H1 (cell line): ENCODE measurements around the gene EPHB1.

ENCODE experiments used
- BRCA1 ChIP-seq: IDR thresholded peaks from 2 replicates; pipeline ENCODE4 v1.6.1; 2012; ENCODE audit warnings: low read depth, low read length, improper control_type of control experiment
- CEBPB ChIP-seq: IDR thresholded peaks from 2 replicates; pipeline ENCODE4 v1.6.1; 2012; ENCODE audit warnings: low read depth, low read length
- CHD2 ChIP-seq: IDR thresholded peaks from 2 replicates; pipeline ENCODE4 v1.6.1; 2012; ENCODE audit warnings: low read length, improper control_type of control experiment
- EZH2 ChIP-seq: fragments of 200-600 bp; sonication (generic); IDR thresholded peaks from 2 replicates; pipeline ENCODE4 v1.7.1; 2012; ENCODE audit warnings: low read depth, mild to moderate bottlenecking, moderate library complexity, low read length, inconsistent platforms; ENCODE audit not compliant: severe bottlenecking
- KDM4A ChIP-seq: IDR thresholded peaks from one replicate; pipeline ENCODE4 v1.7.1; 2012; ENCODE audit warnings: low read depth, mild to moderate bottlenecking, moderate library complexity, low read length, inconsistent platforms; ENCODE audit not compliant: severe bottlenecking
- KDM5A ChIP-seq: fragments of 200-600 bp; IDR thresholded peaks from 2 replicates; pipeline ENCODE4 v1.7.1; 2012; ENCODE audit warnings: mild to moderate bottlenecking, low read length, inconsistent platforms, mixed read lengths
- POLR2A ChIP-seq, 2 experiments: IDR thresholded peaks; 1 replicate in 1 of 2; 2 replicates in 1 of 2; pipeline ENCODE4 v1.6.1; 2011; ENCODE audit warnings: low read depth in 2 of 2, low read length in 2 of 2, mild to moderate bottlenecking in 2 of 2; ENCODE audit errors: control extremely low read depth in 1 of 2
- SP4 ChIP-seq: IDR thresholded peaks from 2 replicates; pipeline ENCODE4 v1.6.1; 2012; ENCODE audit warnings: low read length, inconsistent platforms
- TCF12 ChIP-seq: IDR thresholded peaks from 2 replicates; pipeline ENCODE4 v1.6.1; 2011; ENCODE audit warnings: low read depth, mild to moderate bottlenecking, low read length
- TF ChIP-seq, protein P1 (sequence below), 3 experiments: IDR thresholded peaks; 1 replicate in 2 of 3; 2 replicates in 1 of 3; pipeline versions ENCODE4 v1.5.1 to v1.6.1; 2011; ENCODE audit warnings: low read length in 3 of 3, mild to moderate bottlenecking in 3 of 3, inconsistent platforms in 2 of 3, low read depth in 1 of 3, moderate library complexity in 1 of 3; ENCODE audit not compliant: insufficient read depth in 1 of 3; ENCODE audit errors: control extremely low read depth in 1 of 3
- TF ChIP-seq, protein P2 (sequence below): IDR thresholded peaks from 2 replicates; pipeline ENCODE4 v1.6.1; 2011; ENCODE audit warnings: low read depth, mild to moderate bottlenecking, low read length; ENCODE audit not compliant: insufficient read depth
- TF ChIP-seq, protein P3 (sequence below): IDR thresholded peaks from 2 replicates; pipeline ENCODE4 v1.6.1; 2011; ENCODE audit warnings: low read length, improper control_type of control experiment

DNA sequence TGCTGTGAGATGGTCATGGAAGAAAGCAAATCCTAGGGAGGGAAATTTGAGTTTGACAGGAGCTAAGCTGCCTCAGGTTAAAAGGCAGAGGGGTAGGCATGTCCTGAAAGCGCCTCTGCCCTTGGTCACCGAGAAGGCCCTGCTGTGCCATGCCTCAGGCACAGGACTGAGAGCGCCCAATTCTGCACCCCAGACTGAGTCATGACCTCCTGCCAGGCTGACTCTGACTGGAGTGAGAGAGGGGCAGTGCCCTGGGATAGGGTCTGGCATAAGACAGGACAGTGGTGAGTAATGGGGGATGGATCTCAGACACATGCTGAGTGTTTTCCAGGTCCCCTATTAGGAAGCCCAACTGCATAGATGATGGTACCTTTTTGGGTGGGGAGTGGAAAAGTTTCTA, 44.4 kb downstream of the EPHB1 start:
- TF ChIP-seq, protein P1, sequence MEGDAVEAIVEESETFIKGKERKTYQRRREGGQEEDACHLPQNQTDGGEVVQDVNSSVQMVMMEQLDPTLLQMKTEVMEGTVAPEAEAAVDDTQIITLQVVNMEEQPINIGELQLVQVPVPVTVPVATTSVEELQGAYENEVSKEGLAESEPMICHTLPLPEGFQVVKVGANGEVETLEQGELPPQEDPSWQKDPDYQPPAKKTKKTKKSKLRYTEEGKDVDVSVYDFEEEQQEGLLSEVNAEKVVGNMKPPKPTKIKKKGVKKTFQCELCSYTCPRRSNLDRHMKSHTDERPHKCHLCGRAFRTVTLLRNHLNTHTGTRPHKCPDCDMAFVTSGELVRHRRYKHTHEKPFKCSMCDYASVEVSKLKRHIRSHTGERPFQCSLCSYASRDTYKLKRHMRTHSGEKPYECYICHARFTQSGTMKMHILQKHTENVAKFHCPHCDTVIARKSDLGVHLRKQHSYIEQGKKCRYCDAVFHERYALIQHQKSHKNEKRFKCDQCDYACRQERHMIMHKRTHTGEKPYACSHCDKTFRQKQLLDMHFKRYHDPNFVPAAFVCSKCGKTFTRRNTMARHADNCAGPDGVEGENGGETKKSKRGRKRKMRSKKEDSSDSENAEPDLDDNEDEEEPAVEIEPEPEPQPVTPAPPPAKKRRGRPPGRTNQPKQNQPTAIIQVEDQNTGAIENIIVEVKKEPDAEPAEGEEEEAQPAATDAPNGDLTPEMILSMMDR (IDR thresholded peaks at IDR 0.05; ENCODE audit: control extremely low read depth in 1 of 3, insufficient read depth in 1 of 3, low read depth in 1 of 3, low read length in 3 of 3), result no peak
- TF ChIP-seq TCF12, result no peak
- TF ChIP-seq, protein P2, sequence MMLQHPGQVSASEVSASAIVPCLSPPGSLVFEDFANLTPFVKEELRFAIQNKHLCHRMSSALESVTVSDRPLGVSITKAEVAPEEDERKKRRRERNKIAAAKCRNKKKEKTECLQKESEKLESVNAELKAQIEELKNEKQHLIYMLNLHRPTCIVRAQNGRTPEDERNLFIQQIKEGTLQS, result no peak
- no peak for TF ChIP-seq POLR2A (IDR thresholded peaks at IDR 0.05; ENCODE audit: control extremely low read depth in 1 of 2, low read depth in 2 of 2, low read length in 2 of 2)
- no peak for TF ChIP-seq KDM4A
- TF ChIP-seq KDM5A, result no peak
- no peak for TF ChIP-seq SP4
- TF ChIP-seq CHD2, result no peak
- TF ChIP-seq CEBPB, result no peak
- TF ChIP-seq, protein P3, sequence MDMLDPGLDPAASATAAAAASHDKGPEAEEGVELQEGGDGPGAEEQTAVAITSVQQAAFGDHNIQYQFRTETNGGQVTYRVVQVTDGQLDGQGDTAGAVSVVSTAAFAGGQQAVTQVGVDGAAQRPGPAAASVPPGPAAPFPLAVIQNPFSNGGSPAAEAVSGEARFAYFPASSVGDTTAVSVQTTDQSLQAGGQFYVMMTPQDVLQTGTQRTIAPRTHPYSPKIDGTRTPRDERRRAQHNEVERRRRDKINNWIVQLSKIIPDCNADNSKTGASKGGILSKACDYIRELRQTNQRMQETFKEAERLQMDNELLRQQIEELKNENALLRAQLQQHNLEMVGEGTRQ, result no peak
- TF ChIP-seq EZH2, result no peak
- no peak for TF ChIP-seq BRCA1
